Endothelial cell (in vitro differentiated cells): ENCODE results near the gene PCDHGB4. TPM values are rescaled to one million over a fixed set of nuclear protein-coding genes. Genes with fewer than 3 reads are reported as not detected.
A peak's percentile ranks its signal among the peaks of the same experiment; 100 is the strongest.
"Not testable (repeated sequence)": the region's sequence is repeated elsewhere in the genome, so short reads cannot be mapped to it uniquely, and the experiment has no call there.

Experiments
- DNase-seq: peaks from one replicate; pipeline ENCODE4 v3.0.0; 2021; ENCODE audit warnings: low spot score
- H3K27ac Mint-ChIP-seq: one replicate; pipeline ENCODE4 v1.8.0; 2021; ENCODE audit warnings: mixed read lengths, inconsistent platforms; ENCODE audit not compliant: unreplicated experiment
- H3K27me3 Mint-ChIP-seq: one replicate; pipeline ENCODE4 v1.8.0; 2021; ENCODE audit warnings: mild to moderate bottlenecking, moderate library complexity, mixed read lengths, inconsistent platforms; ENCODE audit not compliant: unreplicated experiment
- H3K36me3 Mint-ChIP-seq: one replicate; pipeline ENCODE4 v1.8.0; 2021; ENCODE audit warnings: mild to moderate bottlenecking, low read depth, mixed read lengths, inconsistent platforms; ENCODE audit not compliant: unreplicated experiment
- H3K4me1 Mint-ChIP-seq: one replicate; pipeline ENCODE4 v1.8.0; 2021; ENCODE audit warnings: mild to moderate bottlenecking, mixed read lengths, inconsistent platforms; ENCODE audit not compliant: unreplicated experiment
- H3K4me3 Mint-ChIP-seq: one replicate; pipeline ENCODE4 v1.8.0; 2021; ENCODE audit warnings: mild to moderate bottlenecking, mixed read lengths, inconsistent platforms; ENCODE audit not compliant: unreplicated experiment
- H3K9me3 Mint-ChIP-seq: one replicate; pipeline ENCODE4 v1.8.0; 2021; ENCODE audit warnings: mixed read lengths, inconsistent platforms; ENCODE audit not compliant: unreplicated experiment
- CTCF ChIP-seq: fragments of 200-600 bp; sonication (generic); IDR thresholded peaks from one replicate; pipeline ENCODE4 v1.5.0; 2021; ENCODE audit warnings: antibody characterized with exemption; ENCODE audit not compliant: unreplicated experiment
- total RNA-seq: library from RNA; stranded (reverse); fragmentation: NEBNext Ultra II Directional; extraction: Animal tissue kit (Norgen Biotek cat#: 25700); gene quantifications from one replicate; pipeline ENCODE4 v1.2.1, GENCODE V29; 2021; ENCODE audit not compliant: unreplicated experiment

The PCDHGB4 gene
- total RNA-seq, 1 donor from 2014 or later: 13.2 TPM

DNA sequence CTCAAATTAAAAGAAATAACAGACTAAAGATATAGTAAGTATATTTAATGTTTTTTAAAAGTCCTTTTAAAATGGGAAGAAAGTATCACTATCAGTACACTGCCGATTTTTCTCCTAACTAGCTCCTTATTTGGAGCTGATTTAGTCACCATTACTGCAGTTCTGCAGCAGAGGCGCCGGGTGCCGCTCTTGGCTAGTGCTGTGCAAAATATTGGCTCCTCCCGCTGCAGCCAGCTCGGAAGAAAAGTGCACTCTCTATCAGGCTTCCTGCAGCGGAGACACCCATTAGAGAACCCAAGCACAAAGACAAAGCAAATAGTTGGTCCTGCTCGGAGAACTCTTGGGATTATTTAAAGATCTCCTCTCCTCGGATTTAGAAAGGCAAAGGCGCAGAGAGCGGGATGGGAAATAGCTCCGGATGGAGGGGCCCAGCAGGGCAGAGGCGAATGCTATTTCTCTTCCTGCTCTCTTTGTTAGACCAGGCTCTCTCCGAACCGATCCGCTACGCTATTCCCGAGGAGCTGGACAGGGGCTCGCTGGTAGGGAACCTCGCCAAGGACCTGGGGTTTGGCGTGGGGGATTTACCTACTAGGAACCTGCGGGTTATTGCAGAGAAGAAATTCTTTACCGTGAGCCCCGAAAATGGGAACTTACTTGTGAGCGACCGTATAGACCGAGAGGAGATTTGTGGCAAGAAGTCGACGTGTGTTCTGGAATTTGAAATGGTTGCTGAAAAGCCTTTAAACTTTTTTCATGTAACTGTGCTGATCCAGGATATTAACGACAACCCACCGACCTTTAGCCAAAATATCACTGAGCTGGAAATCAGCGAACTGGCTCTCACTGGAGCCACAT, 17.3 kb upstream of the PCDHGB4 start, which contains the start of gene PCDHGB3:
Gene PCDHGB3, plus strand, starts transcription at position 249 of the 855 bp plus-strand sequence. Its CDS starts 153 bp downstream, at position 402.
- TF ChIP-seq CTCF: no peak
- Mint-ChIP-seq H3K9me3 (peaks cover 28% of the 10 kb centered on the region), H3K36me3 (peaks cover 56% of the 10 kb centered on the region), H3K27me3 (peaks cover 2% of the 10 kb centered on the region), H3K4me1 (no peaks in the 10 kb centered on the region), H3K4me3 (peak within 1 kb of the TSS; percentile 76), H3K27ac (no peak within 1 kb of the TSS)
- DNase-seq: no peak

DNA sequence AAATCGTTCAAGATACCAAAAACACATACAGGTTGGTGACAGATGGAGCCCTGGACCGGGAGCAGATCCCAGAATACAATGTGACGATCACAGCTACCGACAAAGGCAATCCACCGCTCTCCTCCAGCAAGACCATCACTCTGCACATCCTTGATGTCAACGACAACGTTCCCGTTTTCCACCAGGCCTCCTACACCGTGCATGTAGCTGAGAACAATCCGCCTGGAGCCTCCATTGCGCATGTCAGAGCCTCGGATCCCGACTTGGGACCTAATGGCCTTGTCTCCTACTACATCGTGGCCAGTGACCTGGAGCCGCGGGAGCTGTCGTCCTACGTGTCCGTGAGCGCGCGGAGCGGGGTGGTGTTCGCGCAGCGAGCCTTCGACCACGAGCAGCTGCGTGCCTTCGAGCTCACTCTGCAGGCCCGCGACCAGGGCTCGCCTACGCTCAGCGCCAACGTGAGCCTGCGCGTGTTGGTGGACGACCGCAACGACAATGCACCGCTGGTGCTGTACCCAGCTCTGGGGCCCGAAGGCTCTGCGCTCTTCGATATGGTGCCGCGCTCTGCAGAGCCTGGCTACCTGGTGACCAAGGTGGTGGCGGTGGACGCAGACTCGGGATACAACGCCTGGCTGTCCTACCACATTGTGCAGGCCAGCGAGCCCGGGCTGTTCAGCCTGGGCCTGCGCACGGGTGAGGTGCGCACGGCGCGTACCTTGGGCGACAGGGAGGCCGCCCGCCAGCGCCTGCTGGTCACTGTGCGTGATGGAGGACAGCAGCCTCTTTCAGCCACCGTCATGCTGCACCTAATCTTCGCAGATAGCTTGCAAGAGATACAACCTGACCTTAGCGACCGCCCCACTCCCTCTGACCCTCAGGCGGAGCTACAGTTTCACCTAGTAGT, 15.7 kb upstream of the PCDHGB4 start:
- peak overlapping the region; percentile 83 for H3K4me3 Mint-ChIP-seq
- no peak overlapping the region for H3K27ac Mint-ChIP-seq
- peaks cover 2% of the 10 kb centered on the region for H3K27me3 Mint-ChIP-seq
- no peaks in the 10 kb centered on the region for H3K4me1 Mint-ChIP-seq
- no peak for DNase-seq
- H3K9me3 Mint-ChIP-seq: peaks cover 27% of the 10 kb centered on the region
- no peak for TF ChIP-seq CTCF
- peaks cover 55% of the 10 kb centered on the region for H3K36me3 Mint-ChIP-seq

DNA sequence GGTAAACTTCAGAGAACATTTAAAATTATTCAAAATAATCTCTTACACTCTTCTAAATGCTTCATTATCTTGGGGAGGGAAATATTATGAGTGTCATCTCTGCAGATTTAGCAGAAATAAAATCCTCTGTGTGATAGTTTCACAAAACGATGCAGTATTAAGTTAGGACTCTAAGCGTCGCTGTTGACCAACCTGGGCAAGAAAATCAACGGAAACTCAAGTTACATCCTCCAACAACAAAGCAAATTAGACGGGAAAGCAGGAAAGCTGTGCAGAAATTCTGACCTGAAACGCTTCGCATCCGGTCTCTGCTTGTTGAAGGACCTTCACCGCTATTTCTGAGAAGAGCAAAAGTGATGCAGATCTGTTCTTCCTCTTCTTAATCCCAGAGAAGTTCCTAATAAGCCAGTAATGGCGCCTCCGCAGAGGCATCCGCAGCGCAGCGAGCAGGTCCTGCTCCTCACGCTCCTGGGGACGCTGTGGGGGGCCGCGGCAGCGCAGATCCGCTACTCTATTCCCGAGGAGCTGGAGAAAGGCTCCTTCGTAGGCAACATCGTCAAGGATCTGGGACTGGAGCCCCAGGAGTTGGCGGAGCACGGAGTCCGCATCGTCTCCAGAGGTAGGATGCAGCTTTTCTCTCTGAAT, 13.7 kb upstream of the PCDHGB4 start, which contains the start of gene PCDHGA6:
Gene PCDHGA6, plus strand, starts transcription at position 219 of the 645 bp plus-strand sequence. Its CDS starts 193 bp downstream, at position 412.
- peaks cover 2% of the 10 kb centered on the region for H3K27me3 Mint-ChIP-seq
- no peak for TF ChIP-seq CTCF

GRCh38 chr5:141374627-141375026, 12.9 kb upstream of the PCDHGB4 start:
- peaks cover 27% of the 10 kb centered on the region for H3K9me3 Mint-ChIP-seq
- no peak for TF ChIP-seq CTCF
- H3K36me3 Mint-ChIP-seq: peaks cover 62% of the 10 kb centered on the region
- H3K4me3 Mint-ChIP-seq: peak overlapping the region; percentile 73
- H3K27me3 Mint-ChIP-seq: peaks cover 2% of the 10 kb centered on the region
- no peak for DNase-seq
- no peak overlapping the region for H3K27ac Mint-ChIP-seq
- no peaks in the 10 kb centered on the region for H3K4me1 Mint-ChIP-seq

More for the DNA sequence above, 13.7 kb upstream of the PCDHGB4 start, which contains the start of gene PCDHGA6:
- Mint-ChIP-seq H3K9me3 (peaks cover 27% of the 10 kb centered on the region), H3K4me1 (no peaks in the 10 kb centered on the region), H3K4me3 (peak within 1 kb of the TSS; percentile 73), H3K27ac (no peak within 1 kb of the TSS), H3K36me3 (peaks cover 62% of the 10 kb centered on the region)
- no peak for DNase-seq

GRCh38 chr5:141375444-141376155, 11.9 kb upstream of the PCDHGB4 start:
- DNase-seq, H3K4me1 Mint-ChIP-seq, H3K27me3 Mint-ChIP-seq, H3K4me3 Mint-ChIP-seq, H3K27ac Mint-ChIP-seq: not testable (repeated sequence)
- peaks cover 55% of the 10 kb centered on the region for H3K36me3 Mint-ChIP-seq
- H3K9me3 Mint-ChIP-seq: peaks cover 27% of the 10 kb centered on the region
